ENCODE results near the gene SOX2. TPM values are rescaled to one million over a fixed set of nuclear protein-coding genes. Genes with fewer than 3 reads are reported as not detected.

SOX2 gene
- total RNA-seq, 1 experiment from 2014 or later = 307 TPM

GRCh38 chr3:181693280-181693679, 18.4 kb upstream of the SOX2 start:
- Mint-ChIP-seq H3K27me3 (ENCODE audit: low read depth) (no peaks in the 10 kb centered on the region), H3K4me1 (peaks cover 18 to 47% of the 10 kb centered on the region in 2 experiments), H3K9me3 (no peaks in the 10 kb centered on the region), H3K4me3 (no peak overlapping the region), H3K27ac (no peak overlapping the region), H3K36me3 (ENCODE audit: insufficient read depth in 1 of 3, low read depth in 3 of 3) (no peaks in the 10 kb centered on the region)
- Histone ChIP-seq H4K8ac (replicated peaks; ENCODE audit: insufficient read length, low read depth, low read length) (no peak overlapping the region), H3K4ac (ENCODE audit: low read depth, low read length) (no peak overlapping the region), H2BK5ac (ENCODE audit: insufficient read length, low read length) (no peak overlapping the region), H3K4me2 (ENCODE audit: insufficient read depth, insufficient read length, low read length) (no peak overlapping the region), H3K27me3 (ENCODE audit: insufficient read depth, low read length) (peaks cover 12% of the 10 kb centered on the region; the same call in 1 of the 2 replicates), H3K9ac (ENCODE audit: extremely low read depth, insufficient read length, low read length) (no peak overlapping the region), H2BK12ac (ENCODE audit: insufficient read length, low read depth, low read length) (no peak overlapping the region), H2AK5ac (ENCODE audit: insufficient read length, low read length) (no peak overlapping the region), H3K14ac (ENCODE audit: insufficient read depth, low read length) (no peak overlapping the region), H3K23ac (ENCODE audit: insufficient read length, low read depth, low read length) (no peak overlapping the region), H3K9me3 (ENCODE audit: control insufficient read depth, low read depth, low read length) (no peaks in the 10 kb centered on the region), H3K18ac (ENCODE audit: insufficient read length, low read depth, low read length) (no peak overlapping the region), H3K27ac (ENCODE audit: insufficient read length, low read depth, low read length) (no peak overlapping the region), H3K79me1 (ENCODE audit: insufficient read depth, low read depth, low read length, poor library complexity, severe bottlenecking) (no peaks in the 10 kb centered on the region), H2BK120ac (ENCODE audit: low read depth, low read length, poor library complexity, severe bottlenecking) (no peak overlapping the region), H3T11ph (ENCODE audit: low read length) (no peak overlapping the region), H2AFZ (ENCODE audit: low read length) (no peak overlapping the region), H3K79me2 (ENCODE audit: insufficient read depth, low read length) (no peaks in the 10 kb centered on the region), H2BK20ac (ENCODE audit: low read depth, low read length, poor library complexity, severe bottlenecking) (no peak overlapping the region), H3K56ac (ENCODE audit: insufficient read length, low read depth, low read length) (no peak overlapping the region), H4K20me1 (ENCODE audit: control insufficient read depth, insufficient read depth, insufficient read length) (no peaks in the 10 kb centered on the region), H3K4me1 (ENCODE audit: insufficient read depth, low read length) (peaks cover 1% of the 10 kb centered on the region; the same call in 1 of the 2 replicates), H2BK15ac (ENCODE audit: low read depth, low read length) (no peak overlapping the region), H4K91ac (ENCODE audit: insufficient read length, low read depth, low read length) (no peak overlapping the region), H4K5ac (ENCODE audit: insufficient read length, low read depth, low read length) (no peak overlapping the region), H3K23me2 (ENCODE audit: insufficient read length, low read depth, low read length, poor library complexity, severe bottlenecking) (peaks cover 19% of the 10 kb centered on the region)
- WGBS (ENCODE audit: extremely low coverage, insufficient read length, low lambda C conversion rate) = no CpG with 5 or more reads among the region's 1 CpG
- no peak for TF ChIP-seq CTCF (conservative IDR thresholded peaks at IDR 0.05)
- DNase-seq = no peak

All from H9 (cell line).